Naive thymus-derived CD8-positive, alpha-beta T cell (primary cell): Measurements from ENCODE around the gene GRIN2C. TPM values are rescaled to one million over a fixed set of nuclear protein-coding genes. Genes with fewer than 3 reads are reported as not detected.

ENCODE experiments used
- ATAC-seq, 2 donors: fragments of 150-1000 bp; cut with Tn5 transposase in 1 of 2; sonication (Bioruptor Pico), chemical (Tn5 transposase) in 1 of 2; 1 replicate in 1 of 2; 2 replicates in 1 of 2; pipeline ENCODE4 v1.10.0; 2021; ENCODE audit warnings: mild to moderate bottlenecking in 2 of 2, moderate library complexity in 2 of 2
- POLR2A ChIA-PET: fragments of 350-600 bp; sonication (Branson Sonifier 250); formaldehyde crosslinking; loops from one replicate; lab custom pipeline; 2021; ENCODE audit warnings: antibody characterized with exemption; lab: Charles Lee
- DNase-seq, 10 donors: peaks; one replicate each; pipeline versions ENCODE4 v3.0.0 to v3.0.0-alpha.2; 2020 to 2022
- H3K27ac Mint-ChIP-seq, 10 donors: one replicate each; pipeline ENCODE4 v1.8.0; 2020 to 2022; ENCODE audit warnings: mild to moderate bottlenecking in 10 of 10, mixed read lengths in 10 of 10, moderate library complexity in 4 of 10, inconsistent platforms in 1 of 10
- H3K27me3 Mint-ChIP-seq, 5 donors: one replicate each; pipeline ENCODE4 v1.8.0; 2021 to 2022; ENCODE audit warnings: mixed read lengths in 5 of 5
- H3K36me3 Mint-ChIP-seq, 3 donors: one replicate each; pipeline ENCODE4 v1.8.0; 2020 to 2022; ENCODE audit warnings: mixed read lengths in 3 of 3, mild to moderate bottlenecking in 2 of 3, inconsistent platforms in 1 of 3
- H3K4me1 Mint-ChIP-seq, 4 donors: one replicate each; pipeline ENCODE4 v1.8.0; 2021 to 2022; ENCODE audit warnings: mixed read lengths in 4 of 4
- H3K4me3 Mint-ChIP-seq, 10 donors: one replicate each; pipeline ENCODE4 v1.8.0; 2020 to 2022; ENCODE audit warnings: mild to moderate bottlenecking in 10 of 10, mixed read lengths in 10 of 10, moderate library complexity in 6 of 10, inconsistent platforms in 1 of 10
- H3K9me3 Mint-ChIP-seq, 9 donors: one replicate each; pipeline ENCODE4 v1.8.0; 2020 to 2022; ENCODE audit warnings: mixed read lengths in 9 of 9, mild to moderate bottlenecking in 3 of 9, inconsistent platforms in 1 of 9, moderate library complexity in 1 of 9
- polyA plus RNA-seq, 3 donors: library from polyadenylated mRNA; unstranded; fragments of 300-500 nt; fragmentation: Illumina TruSeq; gene quantifications; one replicate each; pipeline ENCODE4 v1.2.3, GENCODE V29; 2021
- total RNA-seq, 8 experiments: library from RNA in 2 of 8; stranded (reverse) in 2 of 8; gene quantifications; one replicate each; pipeline ENCODE4 v1.2.3 and lab custom pipeline; 2021 to 2026

Gene GRIN2C
- total and polyA plus RNA-seq, 5 experiments from 2014 or later: 0.08 TPM; not detected in 3

GRCh38 chr17:74851612-74852236, 8.0 kb downstream of the GRIN2C start:
- no peaks in the 10 kb centered on the region for H3K9me3 Mint-ChIP-seq
- H3K27me3 Mint-ChIP-seq: peaks cover 20 to 56% (median 44%) of the 10 kb centered on the region in 5 donors
- POLR2A ChIA-PET: interaction anchor here (0.9 to 1.3 kb wide), 3 partner anchors 9 to 438 kb away, joined by 3 to 5 read pairs (median 4); partner anchors contain the start of genes FDXR and SLC25A19

GRCh38 chr17:74850914-74851313, 8.8 kb downstream of the GRIN2C start:
- Mint-ChIP-seq H3K4me1 (peaks cover 6 to 10% (median 8%) of the 10 kb centered on the region in 4 donors), H3K27me3 (peaks cover 17 to 47% (median 36%) of the 10 kb centered on the region in 5 donors), H3K27ac (no peak overlapping the region)

More at GRCh38 chr17:74851612-74852236, 8.0 kb downstream of the GRIN2C start:
- peaks cover 0 to under 1% (median 0%) of the 10 kb centered on the region in 3 donors for H3K36me3 Mint-ChIP-seq
- ATAC-seq (no peak), DNase-seq (no peak)
- H3K4me3 Mint-ChIP-seq: peak overlapping the region in 1 of 10 donors; percentile 4
- peaks cover 6 to 10% (median 8%) of the 10 kb centered on the region in 4 donors for H3K4me1 Mint-ChIP-seq
- no peak overlapping the region for H3K27ac Mint-ChIP-seq

GRCh38 chr17:74850310-74850709, 9.4 kb downstream of the GRIN2C start:
- no peak for ATAC-seq
- Mint-ChIP-seq H3K9me3 (no peaks in the 10 kb centered on the region), H3K27me3 (peaks cover 13 to 41% (median 34%) of the 10 kb centered on the region in 5 donors), H3K4me1 (peaks cover 6 to 10% (median 8%) of the 10 kb centered on the region in 4 donors), H3K27ac (no peak overlapping the region), H3K36me3 (peaks cover 0 to 5% (median 0%) of the 10 kb centered on the region in 3 donors), H3K4me3 (no peak overlapping the region)
- no peak for DNase-seq
- POLR2A ChIA-PET: no interaction called here

More at GRCh38 chr17:74850914-74851313, 8.8 kb downstream of the GRIN2C start:
- POLR2A ChIA-PET: no interaction called here
- DNase-seq (no peak), ATAC-seq (no peak)
- peak overlapping the region in 6 of 10 donors; percentile 0 to 74 (median 40) for H3K4me3 Mint-ChIP-seq
- H3K9me3 Mint-ChIP-seq: no peaks in the 10 kb centered on the region
- peaks cover 0 to 3% (median 0%) of the 10 kb centered on the region in 3 donors for H3K36me3 Mint-ChIP-seq

- Mint-ChIP-seq H3K4me1 (peaks cover 6 to 10% (median 8%) of the 10 kb centered on the region in 4 donors), H3K36me3 (peaks cover 0 to 11% (median 3%) of the 10 kb centered on the region in 3 donors), H3K9me3 (no peaks in the 10 kb centered on the region), H3K4me3 (no peak overlapping the region), H3K27me3 (peaks cover 6 to 33% (median 22%) of the 10 kb centered on the region in 5 donors), H3K27ac (peak overlapping the region in 1 of 10 donors; percentile 40)
- ATAC-seq (no peak), DNase-seq (no peak)
- POLR2A ChIA-PET: interaction anchor here (0.6 kb wide), 1 partner anchor 586 kb away, joined by 5 read pairs; no protein-coding TSS in a partner anchor
Observed at GRCh38 chr17:74848656-74849399, 10.9 kb downstream of the GRIN2C start.

GRCh38 chr17:74846621-74847020, 13.1 kb downstream of the GRIN2C start:
- no peak overlapping the region for H3K4me3 Mint-ChIP-seq
- DNase-seq: no peak
- POLR2A ChIA-PET: no interaction called here

GRCh38 chr17:74843352-74843627, 16.4 kb downstream of the GRIN2C start:
- H3K36me3 Mint-ChIP-seq: peaks cover 0 to 25% (median 3%) of the 10 kb centered on the region in 3 donors
- POLR2A ChIA-PET: interaction anchor here (0.8 to 1.6 kb wide), 2 partner anchors 8 to 9 kb away, joined by 3 to 4 read pairs; no protein-coding TSS in a partner anchor

More at GRCh38 chr17:74846621-74847020, 13.1 kb downstream of the GRIN2C start:
- no peaks in the 10 kb centered on the region for H3K9me3 Mint-ChIP-seq
- peaks cover 3 to 8% (median 6%) of the 10 kb centered on the region in 4 donors for H3K4me1 Mint-ChIP-seq
- no peak overlapping the region for H3K27ac Mint-ChIP-seq
- H3K27me3 Mint-ChIP-seq: peaks cover 10 to 32% (median 15%) of the 10 kb centered on the region in 5 donors
- no peak for ATAC-seq
- H3K36me3 Mint-ChIP-seq: peaks cover 0 to 13% (median 3%) of the 10 kb centered on the region in 3 donors

GRCh38 chr17:74842599-74843351, 16.9 kb downstream of the GRIN2C start:
- POLR2A ChIA-PET: interaction anchor here (0.8 to 1.6 kb wide), 2 partner anchors 8 to 10 kb away, joined by 3 to 4 read pairs; no protein-coding TSS in a partner anchor
- no peak overlapping the region for H3K27ac Mint-ChIP-seq
- H3K9me3 Mint-ChIP-seq: no peaks in the 10 kb centered on the region
- H3K4me3 Mint-ChIP-seq: peak overlapping the region in 1 of 10 donors; percentile 54
- H3K36me3 Mint-ChIP-seq: peaks cover 0 to 29% (median 6%) of the 10 kb centered on the region in 3 donors
- ATAC-seq: peak; percentile 35 to 70
- H3K27me3 Mint-ChIP-seq: peaks cover 5 to 21% (median 11%) of the 10 kb centered on the region in 5 donors
- DNase-seq: no peak
- peaks cover 12 to 22% (median 18%) of the 10 kb centered on the region in 4 donors for H3K4me1 Mint-ChIP-seq

More at GRCh38 chr17:74843352-74843627, 16.4 kb downstream of the GRIN2C start:
- Mint-ChIP-seq H3K4me3 (peak overlapping the region in 1 of 10 donors; percentile 43), H3K27ac (no peak overlapping the region), H3K4me1 (peaks cover 12 to 22% (median 18%) of the 10 kb centered on the region in 4 donors), H3K9me3 (no peaks in the 10 kb centered on the region), H3K27me3 (peaks cover 5 to 21% (median 11%) of the 10 kb centered on the region in 5 donors)
- ATAC-seq: no peak
- no peak for DNase-seq

GRCh38 chr17:74842146-74842598, 17.5 kb downstream of the GRIN2C start:
- POLR2A ChIA-PET: interaction anchor here (1.6 kb wide), 1 partner anchor 10 kb away, joined by 4 read pairs; no protein-coding TSS in a partner anchor
- ATAC-seq (no peak), DNase-seq (no peak)
- Mint-ChIP-seq H3K36me3 (peaks cover 0 to 31% (median 8%) of the 10 kb centered on the region in 3 donors), H3K27me3 (peaks cover 5 to 21% (median 11%) of the 10 kb centered on the region in 5 donors), H3K4me3 (peak overlapping the region in 6 of 10 donors; percentile 9 to 54 (median 28)), H3K4me1 (peaks cover 12 to 22% (median 18%) of the 10 kb centered on the region in 4 donors), H3K27ac (peak overlapping the region in 2 of 10 donors; percentile 9 to 60), H3K9me3 (no peaks in the 10 kb centered on the region)

GRCh38 chr17:74840989-74841666, 18.6 kb downstream of the GRIN2C start:
- Mint-ChIP-seq H3K27ac (peak overlapping the region in 3 of 10 donors; percentile 39 to 55 (median 48)), H3K27me3 (peaks cover 5 to 21% (median 11%) of the 10 kb centered on the region in 5 donors), H3K4me1 (peaks cover 12 to 22% (median 18%) of the 10 kb centered on the region in 4 donors), H3K4me3 (peak overlapping the region in 6 of 10 donors; percentile 9 to 63 (median 24)), H3K36me3 (peaks cover 0 to 39% (median 18%) of the 10 kb centered on the region in 3 donors), H3K9me3 (no peaks in the 10 kb centered on the region)
- no peak for ATAC-seq
- POLR2A ChIA-PET: no interaction called here
- no peak for DNase-seq

- H3K9me3 Mint-ChIP-seq: no peaks in the 10 kb centered on the region
- peaks cover 0 to 45% (median 23%) of the 10 kb centered on the region in 3 donors for H3K36me3 Mint-ChIP-seq
- POLR2A ChIA-PET: no interaction called here
- H3K27ac Mint-ChIP-seq: peak overlapping the region in 2 of 10 donors; percentile 27 to 33
- H3K4me3 Mint-ChIP-seq: peak overlapping the region in 2 of 10 donors; percentile 14 to 54
- peaks cover 5 to 21% (median 9%) of the 10 kb centered on the region in 5 donors for H3K27me3 Mint-ChIP-seq
- no peak for DNase-seq
- ATAC-seq: no peak
- H3K4me1 Mint-ChIP-seq: peaks cover 12 to 24% (median 18%) of the 10 kb centered on the region in 4 donors
Observed at GRCh38 chr17:74839990-74840852, 19.5 kb downstream of the GRIN2C start.
